Measurements from ENCODE around the gene GABBR2. TPM values are rescaled to one million over a fixed set of nuclear protein-coding genes. Genes with fewer than 3 reads are reported as not detected.

GABBR2 gene
- total RNA-seq, 1 donor from 2014 or later, result 6.4 TPM

DNA sequence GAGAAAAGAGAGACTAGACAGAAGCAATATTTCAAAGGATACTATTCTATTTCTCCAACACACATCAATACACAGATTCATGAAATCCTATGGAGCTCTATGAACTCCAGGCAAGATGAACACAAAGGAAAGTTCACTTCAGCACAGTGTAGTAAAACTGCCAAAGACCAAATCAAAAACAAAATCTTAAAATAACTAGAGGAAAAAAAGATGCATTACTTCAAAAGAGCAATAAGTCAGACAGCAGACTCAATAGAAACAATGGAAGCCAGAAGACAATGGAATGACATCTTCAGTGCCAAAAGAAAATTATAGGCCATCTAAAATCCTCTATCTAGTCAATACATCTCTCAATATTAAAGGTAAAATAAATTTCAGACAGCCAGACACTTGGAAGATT lies 248.0 kb downstream of the GABBR2 start:
- no peak for DNase-seq (ENCODE audit: extremely low spot score, unreplicated experiment)
- Mint-ChIP-seq H3K27ac (no peak overlapping the region), H3K27me3 (peaks cover 4% of the 10 kb centered on the region), H3K9me3 (peaks cover 14% of the 10 kb centered on the region), H3K4me3 (no peak overlapping the region), H3K36me3 (no peaks in the 10 kb centered on the region), H3K4me1 (ENCODE audit: unreplicated experiment) (peaks cover 8% of the 10 kb centered on the region)
- TF ChIP-seq, protein P1, sequence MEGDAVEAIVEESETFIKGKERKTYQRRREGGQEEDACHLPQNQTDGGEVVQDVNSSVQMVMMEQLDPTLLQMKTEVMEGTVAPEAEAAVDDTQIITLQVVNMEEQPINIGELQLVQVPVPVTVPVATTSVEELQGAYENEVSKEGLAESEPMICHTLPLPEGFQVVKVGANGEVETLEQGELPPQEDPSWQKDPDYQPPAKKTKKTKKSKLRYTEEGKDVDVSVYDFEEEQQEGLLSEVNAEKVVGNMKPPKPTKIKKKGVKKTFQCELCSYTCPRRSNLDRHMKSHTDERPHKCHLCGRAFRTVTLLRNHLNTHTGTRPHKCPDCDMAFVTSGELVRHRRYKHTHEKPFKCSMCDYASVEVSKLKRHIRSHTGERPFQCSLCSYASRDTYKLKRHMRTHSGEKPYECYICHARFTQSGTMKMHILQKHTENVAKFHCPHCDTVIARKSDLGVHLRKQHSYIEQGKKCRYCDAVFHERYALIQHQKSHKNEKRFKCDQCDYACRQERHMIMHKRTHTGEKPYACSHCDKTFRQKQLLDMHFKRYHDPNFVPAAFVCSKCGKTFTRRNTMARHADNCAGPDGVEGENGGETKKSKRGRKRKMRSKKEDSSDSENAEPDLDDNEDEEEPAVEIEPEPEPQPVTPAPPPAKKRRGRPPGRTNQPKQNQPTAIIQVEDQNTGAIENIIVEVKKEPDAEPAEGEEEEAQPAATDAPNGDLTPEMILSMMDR (conservative IDR thresholded peaks at IDR 0.05), result no peak

DNA sequence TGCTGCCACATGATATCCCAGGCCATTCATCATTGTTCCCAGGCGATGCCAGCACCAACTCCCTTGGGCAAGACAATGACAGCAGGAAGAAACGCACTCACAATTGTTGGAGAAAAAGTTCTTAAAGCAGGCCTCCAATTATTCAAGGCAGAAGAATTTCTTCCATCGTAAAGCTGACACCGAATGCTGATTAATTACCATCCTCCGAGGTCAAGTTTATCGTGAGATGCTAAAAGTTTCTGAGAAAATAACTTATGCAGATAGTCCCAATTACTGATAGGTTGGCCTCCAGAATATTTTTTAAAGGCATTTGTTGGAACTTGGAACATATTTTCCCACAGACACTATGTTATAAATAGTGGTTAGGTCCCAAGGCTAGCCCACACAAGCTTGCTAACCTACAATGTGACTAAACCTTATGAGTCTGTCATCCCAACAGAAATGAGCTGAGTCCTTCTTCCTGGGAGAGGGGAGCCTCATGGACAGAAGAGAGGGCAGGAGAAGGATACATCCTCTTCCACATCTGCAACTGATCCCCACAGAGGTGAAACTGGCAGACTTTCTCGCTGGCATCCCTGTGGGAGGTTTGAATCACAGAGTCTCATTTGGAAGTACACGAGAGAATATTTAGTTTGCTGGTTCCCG lies 250.9 kb downstream of the GABBR2 start:
- peaks cover 5% of the 10 kb centered on the region for H3K27me3 Mint-ChIP-seq

DNA sequence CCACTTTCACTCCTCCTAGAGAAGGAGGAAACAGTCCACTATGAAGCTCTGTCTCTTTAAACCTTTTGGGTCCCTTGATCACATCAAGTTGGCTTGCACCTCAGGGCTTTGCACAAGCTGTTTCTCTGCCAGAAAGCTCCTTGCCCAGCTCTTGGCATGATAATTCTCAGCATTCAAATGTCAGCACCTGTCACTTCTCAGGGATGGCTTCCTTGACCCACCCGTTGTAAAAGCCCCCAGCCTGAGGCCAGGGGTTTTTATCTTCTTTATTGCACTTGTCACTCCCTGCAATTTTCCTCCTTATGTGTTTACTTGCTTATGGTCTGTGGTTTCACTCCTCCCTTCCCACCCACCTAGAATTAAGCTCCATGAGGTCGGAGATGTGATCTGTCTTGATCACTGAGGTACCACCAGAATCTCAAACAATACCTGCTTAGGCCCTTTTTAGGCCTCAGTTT lies 252.6 kb downstream of the GABBR2 start:
- DNase-seq (ENCODE audit: extremely low spot score, unreplicated experiment), result no peak
- H3K4me1 Mint-ChIP-seq (ENCODE audit: unreplicated experiment), result peaks cover 9% of the 10 kb centered on the region
- H3K27ac Mint-ChIP-seq, result no peak overlapping the region
- H3K4me3 Mint-ChIP-seq, result no peak overlapping the region
- peaks cover 14% of the 10 kb centered on the region for H3K27me3 Mint-ChIP-seq
- H3K9me3 Mint-ChIP-seq, result peaks cover 7% of the 10 kb centered on the region
- H3K36me3 Mint-ChIP-seq, result no peaks in the 10 kb centered on the region
- TF ChIP-seq, protein P1 (conservative IDR thresholded peaks at IDR 0.05), result no peak

More for the DNA sequence above, 250.9 kb downstream of the GABBR2 start:
- DNase-seq (ENCODE audit: extremely low spot score, unreplicated experiment), result no peak
- Mint-ChIP-seq H3K9me3 (peaks cover 7% of the 10 kb centered on the region), H3K36me3 (no peaks in the 10 kb centered on the region), H3K27ac (no peak overlapping the region), H3K4me1 (ENCODE audit: unreplicated experiment) (peaks cover 9% of the 10 kb centered on the region), H3K4me3 (no peak overlapping the region)
- TF ChIP-seq, protein P1 (conservative IDR thresholded peaks at IDR 0.05), result no peak

DNA sequence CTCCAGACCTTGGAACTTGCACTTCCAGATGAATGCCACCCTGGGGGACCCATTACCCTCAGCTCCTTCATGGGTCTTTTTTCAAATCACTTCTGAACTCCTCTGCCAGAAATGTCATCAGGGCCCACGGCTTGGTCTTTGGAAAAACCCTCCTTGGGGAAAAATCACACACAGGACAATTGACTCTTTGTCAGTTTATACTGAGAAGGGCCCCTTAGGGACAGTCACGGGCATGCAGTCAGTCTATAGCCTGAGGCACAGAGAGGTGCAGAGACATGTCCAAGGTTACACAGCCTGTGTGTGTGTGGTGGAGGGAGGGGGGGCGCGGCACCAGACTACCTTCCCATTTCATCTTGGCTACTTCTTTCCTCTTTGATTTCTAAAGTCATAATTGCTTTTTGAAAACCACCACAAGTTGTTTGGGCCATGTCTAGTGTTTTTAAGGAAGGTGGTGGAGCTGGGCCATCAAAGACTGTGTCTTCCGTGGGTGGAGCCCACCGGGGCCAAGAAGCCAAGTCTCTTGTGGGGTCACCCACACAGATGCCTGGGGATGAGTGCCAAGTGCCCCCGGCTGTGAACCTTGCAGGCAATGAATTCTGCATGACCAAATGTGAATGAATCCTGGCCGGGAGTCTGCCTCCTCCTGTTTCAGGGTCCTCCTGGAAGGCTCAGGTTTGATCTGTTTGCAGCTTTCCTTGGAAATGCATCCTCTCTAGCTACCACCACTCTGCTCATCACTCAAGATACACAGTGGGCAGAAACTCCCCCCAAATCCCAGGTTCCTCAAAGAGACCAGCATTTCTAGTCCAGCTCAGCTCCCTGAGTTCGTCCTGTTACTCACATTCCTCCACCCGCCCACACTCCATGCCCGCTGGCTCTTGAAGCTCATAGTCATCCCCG lies 253.2 kb downstream of the GABBR2 start:
- Mint-ChIP-seq H3K4me1 (ENCODE audit: unreplicated experiment) (peaks cover 9% of the 10 kb centered on the region), H3K27me3 (peaks cover 14% of the 10 kb centered on the region), H3K9me3 (peaks cover 1% of the 10 kb centered on the region), H3K27ac (no peak overlapping the region), H3K4me3 (no peak overlapping the region), H3K36me3 (no peaks in the 10 kb centered on the region)
- DNase-seq (ENCODE audit: extremely low spot score, unreplicated experiment), result no peak
- TF ChIP-seq, protein P1 (conservative IDR thresholded peaks at IDR 0.05), result no peak

DNA sequence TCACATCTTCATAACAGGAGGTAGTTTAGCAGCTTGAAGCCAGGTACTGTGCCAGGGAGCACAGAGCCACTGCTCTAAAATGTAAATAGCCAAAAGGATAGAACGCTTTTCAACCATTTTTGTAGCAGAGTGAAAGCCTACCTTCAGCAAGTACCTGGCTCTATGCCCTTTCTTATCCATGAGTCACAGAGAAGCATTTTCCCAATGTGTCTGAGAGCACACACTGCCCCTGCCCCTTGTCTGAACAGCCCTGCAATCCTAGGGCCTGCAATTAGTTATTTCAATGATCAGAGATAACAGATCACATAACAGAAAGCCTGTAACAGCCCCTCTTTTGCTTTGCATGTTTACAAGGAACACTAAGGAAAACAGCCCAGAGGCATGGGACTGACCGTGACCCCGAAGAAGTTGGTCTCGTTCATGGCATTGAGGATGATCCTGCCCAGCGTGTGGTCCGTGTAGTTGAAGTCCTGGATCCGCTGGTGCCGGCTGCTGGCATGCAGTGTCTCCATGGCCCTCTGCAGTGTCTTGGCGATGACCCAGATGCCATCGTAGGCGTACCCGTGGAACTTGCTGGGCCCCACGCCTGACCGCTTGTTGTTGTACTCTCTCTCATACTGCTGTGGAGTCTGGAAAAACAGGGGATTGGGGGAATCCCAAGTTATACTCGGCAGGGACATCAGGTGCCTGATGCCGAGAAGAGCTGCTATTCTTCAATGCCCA lies 255.0 kb downstream of the GABBR2 start:
- no peak overlapping the region for H3K4me3 Mint-ChIP-seq
- H3K4me1 Mint-ChIP-seq (ENCODE audit: unreplicated experiment), result peaks cover 9% of the 10 kb centered on the region
- DNase-seq (ENCODE audit: extremely low spot score, unreplicated experiment), result no peak
- TF ChIP-seq, protein P1 (conservative IDR thresholded peaks at IDR 0.05), result no peak
- H3K9me3 Mint-ChIP-seq, result no peaks in the 10 kb centered on the region
- H3K27ac Mint-ChIP-seq, result no peak overlapping the region
- H3K36me3 Mint-ChIP-seq, result no peaks in the 10 kb centered on the region
- H3K27me3 Mint-ChIP-seq, result peaks cover 14% of the 10 kb centered on the region

Measured in type B pancreatic cell (in vitro differentiated cells).